Left hindlimb (tissue), 1 donor: ENCODE results near the gene HSBP1.
A peak's percentile ranks its signal among the peaks of the same experiment; 100 is the strongest.

Source experiments
- DNase-seq: peaks from one replicate; pipeline ENCODE4 v3.0.0-alpha.2; 2018

HSBP1 gene

DNA sequence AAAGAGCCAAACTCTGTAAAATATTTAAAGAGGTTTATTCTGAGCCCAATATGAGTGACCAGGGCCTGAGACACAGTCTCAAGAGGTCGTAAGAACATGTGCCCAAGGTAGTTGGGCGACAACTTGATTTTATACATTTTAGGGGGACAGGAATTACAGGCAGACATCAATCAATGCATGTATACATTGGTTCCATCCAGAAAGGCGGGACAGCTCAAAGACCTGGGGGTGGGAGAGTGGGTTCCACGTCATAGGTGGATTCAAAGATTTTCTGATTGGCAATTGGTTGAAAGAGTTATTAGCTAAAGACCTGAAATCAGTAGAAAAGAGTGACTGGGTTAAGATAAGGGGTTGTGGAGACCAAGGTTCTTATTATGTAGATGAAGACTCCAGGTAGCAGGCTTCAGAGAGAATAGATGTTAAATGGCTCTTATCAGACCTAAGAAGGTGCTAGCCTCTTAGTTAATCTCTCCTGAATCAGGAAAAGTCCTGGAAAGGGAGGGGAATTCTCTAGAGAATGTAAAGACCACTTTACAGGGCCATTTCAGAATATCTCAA lies 32.4 kb downstream of the HSBP1 start:
- DNase-seq = no peak

DNA sequence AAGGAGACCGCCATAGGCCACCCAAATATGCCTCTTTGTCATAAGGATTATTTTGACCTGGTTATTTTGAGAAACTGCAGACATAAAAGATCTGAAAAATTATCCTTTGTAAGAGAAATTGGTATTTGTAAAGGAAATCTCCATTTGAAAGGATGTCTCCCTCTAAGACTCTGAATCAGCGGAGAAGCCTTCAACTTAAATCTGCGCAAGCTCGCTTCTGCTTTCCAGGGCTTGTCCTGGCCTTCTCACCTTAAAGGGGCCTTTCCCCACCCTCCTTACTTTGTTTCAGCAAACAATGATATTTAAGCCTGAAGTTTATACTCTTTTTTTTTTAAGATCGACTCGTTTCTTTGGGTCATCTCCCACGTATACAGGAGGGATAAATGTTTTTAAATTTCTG lies 34.5 kb downstream of the HSBP1 start:
- no peak for DNase-seq

DNA sequence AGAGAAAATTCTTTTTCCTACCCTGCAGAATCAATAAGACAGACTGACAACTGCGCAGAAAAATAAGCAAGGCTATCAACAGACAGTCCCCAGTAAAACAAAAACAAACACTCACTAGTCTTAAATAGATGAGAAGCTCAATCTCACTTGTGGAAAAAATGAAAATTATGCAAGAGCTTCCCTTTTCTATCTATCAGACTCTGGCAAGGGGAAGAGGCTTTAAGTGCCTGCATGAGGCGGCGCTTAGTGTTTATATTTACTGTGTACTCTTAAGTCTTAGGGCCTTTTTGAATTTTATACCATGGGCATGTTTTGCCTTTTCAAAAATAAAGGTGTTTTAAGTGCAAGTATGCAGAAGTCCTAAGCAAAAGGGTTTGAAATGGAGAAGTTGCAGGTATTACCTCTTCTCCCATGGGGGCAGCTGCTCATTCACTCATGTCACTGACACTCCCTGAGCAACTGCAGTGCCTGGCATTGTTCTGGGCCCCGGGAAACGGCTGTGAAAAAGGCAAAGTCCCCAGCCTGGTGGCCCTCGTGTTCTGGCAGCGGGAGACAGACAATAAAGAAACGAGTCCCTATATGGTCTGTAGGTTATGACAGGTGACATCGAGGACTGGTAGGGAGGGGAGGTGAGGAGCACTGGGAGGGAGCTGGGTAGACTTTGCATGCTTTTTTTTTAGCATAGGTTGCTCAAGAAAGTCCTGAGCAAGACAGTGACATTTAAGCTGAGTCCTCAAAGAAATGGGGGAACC lies 35.2 kb downstream of the HSBP1 start:
- DNase-seq = no peak

DNA sequence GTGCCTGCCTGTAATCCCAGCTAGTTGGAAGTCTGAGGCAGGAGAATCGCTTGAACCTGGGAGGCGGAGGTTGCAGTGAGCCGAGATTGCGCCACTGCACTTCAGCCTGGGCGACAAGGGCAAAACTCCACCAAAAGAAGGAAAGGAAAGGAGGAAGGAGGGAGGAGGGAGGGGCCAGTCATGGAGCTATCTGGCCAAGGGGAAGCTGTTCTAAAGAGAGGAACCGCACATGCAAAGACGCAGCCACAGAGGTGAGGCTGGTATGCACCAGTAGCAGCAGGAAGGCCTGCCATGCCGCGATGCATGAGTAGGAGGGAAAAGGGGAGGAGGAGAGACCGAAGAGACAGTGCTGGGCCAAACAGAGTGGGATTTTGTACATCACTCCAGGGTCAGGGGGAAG lies 35.9 kb downstream of the HSBP1 start:
- no peak for DNase-seq

DNA sequence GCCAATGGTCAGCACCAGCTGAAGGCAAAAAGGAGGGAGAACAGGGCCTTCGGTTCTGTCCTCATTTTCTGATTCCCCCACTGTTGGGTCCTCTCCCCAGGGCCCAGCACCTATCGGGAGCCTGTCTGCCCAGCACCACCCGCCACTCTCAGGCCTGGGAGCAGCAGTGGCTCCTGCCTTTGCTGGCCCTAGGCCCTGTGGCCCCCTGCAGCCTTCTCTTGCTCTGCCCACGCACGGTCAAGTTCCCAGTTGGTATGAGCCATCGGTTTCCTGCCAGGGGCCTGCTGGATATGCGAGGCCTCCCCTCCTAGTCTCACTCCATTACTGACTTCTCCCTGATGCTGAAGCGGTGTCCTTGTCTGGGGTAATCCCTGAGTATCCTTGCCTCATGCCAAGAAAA lies 37.5 kb downstream of the HSBP1 start:
- DNase-seq = no peak

DNA sequence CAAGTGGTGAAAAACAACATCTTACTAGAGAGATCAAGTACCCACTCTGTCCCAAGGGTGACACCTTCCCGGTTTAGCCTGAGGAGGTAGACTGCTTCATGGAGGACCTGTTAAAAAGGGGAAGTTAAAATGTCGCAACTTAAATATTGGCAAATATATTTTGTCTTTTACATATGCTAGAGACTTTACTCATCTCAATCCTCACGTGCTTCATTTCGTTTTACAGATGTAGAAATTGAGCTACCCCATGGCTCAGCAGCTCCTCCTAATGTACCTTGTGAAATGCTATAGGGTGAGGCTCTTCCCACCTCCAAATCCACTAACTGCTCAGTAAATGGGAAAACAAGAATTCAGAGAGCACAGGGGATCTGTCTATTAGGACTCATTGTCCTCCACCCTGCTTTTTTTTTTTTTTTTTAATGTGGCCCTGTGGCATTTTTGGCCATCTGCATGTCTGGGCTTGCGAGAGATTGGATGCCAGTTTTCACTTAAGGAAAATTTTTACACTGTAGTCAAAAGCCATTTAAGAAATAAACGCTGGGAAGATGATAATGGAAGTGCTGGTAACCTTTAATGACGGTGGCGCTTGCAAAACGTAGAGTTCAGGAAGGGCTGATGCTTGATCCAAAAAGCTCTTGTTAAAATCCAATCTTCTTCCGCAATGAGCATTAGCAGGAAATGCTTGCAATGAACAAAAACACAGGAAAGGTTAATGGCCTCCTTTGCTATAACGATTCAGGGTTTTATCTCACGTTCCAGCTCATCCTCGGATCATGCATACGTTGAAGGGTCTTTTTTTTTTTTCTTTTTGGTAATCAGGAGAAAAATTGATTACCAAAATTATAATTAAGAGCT lies 39.8 kb downstream of the HSBP1 start:
- no peak for DNase-seq

DNA sequence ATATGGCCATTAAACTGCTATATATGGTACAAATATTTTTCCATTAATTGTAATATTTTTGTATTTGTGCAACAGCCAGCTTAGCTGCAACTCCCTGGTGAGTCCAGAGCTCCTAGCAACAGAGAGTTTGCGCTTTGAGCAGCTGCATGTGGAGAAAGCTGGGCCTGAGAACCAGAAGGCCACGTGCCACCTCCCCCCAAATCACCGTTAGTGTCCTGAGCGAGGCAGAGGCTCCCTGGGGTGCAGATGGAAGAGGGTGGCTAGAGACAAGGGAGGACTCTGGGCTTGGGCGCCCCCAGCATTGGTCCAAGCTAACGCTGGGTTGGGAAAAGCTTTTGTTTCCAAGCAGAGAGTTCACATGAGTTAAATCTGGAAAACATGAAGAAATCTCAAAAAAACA lies 41.6 kb downstream of the HSBP1 start:
- peak; percentile 49 for DNase-seq

DNA sequence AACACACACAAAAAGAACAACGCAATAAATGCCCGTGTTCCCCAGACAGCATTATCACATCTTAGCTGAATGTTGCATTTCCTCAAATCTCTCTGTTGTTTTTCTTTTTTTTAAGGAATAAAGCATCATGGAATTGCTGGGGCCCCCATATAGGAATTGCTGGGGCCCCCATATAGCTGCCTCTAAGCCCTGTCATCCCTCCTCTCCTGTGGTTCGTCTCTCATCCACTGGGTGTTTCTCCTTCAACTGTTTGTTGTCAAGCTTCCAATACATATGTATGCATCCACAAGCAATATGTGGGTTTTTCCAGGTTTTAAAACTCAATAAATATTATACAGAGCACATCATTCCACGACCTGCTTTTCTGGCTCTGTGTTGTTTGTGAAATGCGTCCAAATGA lies 43.2 kb downstream of the HSBP1 start:
- no peak for DNase-seq

DNA sequence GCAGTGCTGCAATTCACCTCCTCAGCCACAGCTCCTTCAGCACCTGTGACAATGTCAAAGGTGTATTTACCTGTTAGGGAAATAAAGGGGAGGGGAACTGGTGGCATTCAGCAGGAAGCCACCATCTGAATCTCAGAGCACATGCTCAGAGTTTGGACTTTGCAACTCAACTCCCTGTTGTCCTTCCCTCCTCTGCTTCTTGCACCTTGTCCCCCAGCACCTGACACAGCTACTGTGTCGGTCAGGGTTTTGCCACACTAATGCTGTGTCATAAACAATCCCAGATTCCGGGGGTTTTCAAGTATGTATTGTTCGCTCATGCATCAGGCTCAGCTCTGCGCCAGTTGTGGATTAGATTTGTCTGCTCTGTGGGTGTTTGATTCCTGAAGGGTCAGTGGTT lies 43.7 kb downstream of the HSBP1 start:
- no peak for DNase-seq

DNA sequence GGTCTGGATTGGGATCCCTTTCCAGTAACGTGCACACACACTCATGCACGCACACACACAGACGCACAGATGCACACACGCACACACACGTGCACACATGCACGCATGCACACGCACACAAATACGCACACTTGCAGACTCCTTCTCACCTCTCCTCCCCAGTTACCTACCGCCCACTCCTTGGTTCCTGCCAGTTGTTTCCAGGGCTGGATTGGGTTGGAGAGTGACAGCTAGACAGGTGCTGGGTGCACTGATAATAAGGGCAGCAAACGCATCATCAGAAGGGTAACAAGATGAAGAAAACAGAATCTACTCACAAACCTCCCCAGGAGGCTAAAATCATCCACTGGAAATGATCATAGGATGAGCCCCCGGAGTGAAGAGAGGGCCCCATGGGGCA lies 45.0 kb downstream of the HSBP1 start:
- DNase-seq = no peak

DNA sequence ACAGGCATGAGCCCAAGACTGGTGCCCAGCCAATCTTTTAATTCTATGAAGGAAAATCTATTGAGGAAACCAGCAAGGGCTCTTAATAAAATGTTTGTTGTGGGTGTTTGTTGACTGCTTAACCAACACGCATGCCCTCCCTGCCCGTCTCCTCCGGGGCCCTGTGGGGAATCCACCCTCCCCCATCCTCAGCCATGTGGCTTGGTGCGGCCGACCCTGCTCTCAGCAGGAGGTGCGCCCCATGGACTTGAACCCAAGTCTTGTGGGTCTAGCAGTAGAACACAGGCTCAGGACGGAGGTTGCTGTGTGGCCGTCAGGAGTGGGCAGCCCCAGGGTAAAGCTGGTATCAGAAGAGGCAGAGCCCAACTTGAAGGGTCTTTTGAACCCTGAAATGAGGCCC lies 46.1 kb downstream of the HSBP1 start:
- DNase-seq = no peak

DNA sequence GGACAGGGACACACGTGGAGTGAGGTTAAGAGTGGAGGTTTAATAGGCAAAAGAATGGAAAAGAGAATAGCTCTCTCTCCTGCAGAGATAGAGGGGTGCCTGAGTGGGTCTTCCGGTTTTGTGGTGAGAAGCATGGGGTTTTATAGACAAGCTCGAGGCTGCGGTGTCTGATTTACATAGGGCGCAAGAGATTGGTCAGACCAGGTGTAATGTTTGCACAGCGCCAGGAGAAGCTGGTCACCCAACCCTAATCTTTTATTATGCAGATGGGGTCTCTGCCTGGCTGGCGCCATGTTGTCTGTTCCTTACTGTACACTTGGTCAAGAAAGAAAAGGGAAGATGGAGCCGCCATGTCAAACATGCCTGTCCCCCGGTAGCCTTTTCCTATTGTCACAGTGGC lies 46.6 kb downstream of the HSBP1 start:
- no peak for DNase-seq

DNA sequence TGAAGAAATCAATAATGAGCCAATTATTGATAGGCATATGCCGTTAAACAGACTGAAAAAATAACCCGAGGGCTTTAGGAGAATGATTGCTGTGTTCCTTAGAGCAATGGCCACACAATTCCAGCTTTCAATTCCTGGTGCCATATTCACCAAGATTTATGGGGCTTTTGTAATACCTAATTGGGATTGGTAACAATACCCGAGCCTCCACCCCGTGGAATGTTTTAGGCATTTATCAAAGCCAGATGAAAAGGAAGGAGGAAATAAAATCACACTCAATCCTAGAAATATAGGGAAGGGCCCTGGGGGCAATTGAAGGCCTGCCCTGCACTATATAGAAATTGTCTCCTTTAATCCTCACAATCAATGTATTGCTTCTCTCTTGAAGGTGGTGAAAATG lies 49.0 kb downstream of the HSBP1 start:
- no peak for DNase-seq

DNA sequence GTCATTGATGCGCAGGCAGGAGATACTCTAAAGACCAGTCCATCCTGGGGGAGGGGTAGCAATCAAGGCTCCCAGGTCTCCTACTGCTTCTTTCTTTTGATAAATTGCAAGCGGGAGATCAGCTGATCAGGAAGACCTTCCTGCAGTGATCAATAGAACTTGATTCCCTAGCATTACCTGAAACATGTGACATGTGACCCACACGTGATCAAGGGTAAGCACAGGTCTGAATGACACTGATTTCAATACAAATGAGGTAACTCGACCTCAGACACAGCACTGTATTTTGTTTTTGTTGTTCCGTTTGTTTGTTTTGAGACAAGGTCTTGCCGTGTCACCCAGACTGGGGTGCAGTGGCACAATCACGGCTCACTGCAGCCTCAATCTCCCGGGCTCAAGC lies 51.5 kb downstream of the HSBP1 start:
- DNase-seq = no peak

DNA sequence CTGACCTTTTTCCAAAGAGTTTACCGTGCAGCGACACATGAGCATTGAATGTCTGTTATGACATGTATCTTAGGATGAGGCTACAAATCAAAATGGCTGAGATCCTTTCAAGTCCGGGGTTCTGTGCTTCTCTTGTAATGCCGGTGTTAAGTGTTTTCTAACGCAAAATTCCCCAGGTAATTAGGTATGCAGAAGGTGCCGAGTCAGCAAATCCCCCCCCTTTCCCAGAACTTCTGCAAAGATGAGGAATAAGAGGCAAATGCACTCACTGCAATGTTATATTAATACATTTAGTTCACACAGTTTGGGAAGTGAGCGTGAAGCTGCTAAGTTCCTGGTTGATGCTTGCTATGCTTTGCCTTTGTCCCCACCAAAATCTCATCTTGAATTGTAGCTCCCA lies 54.9 kb downstream of the HSBP1 start:
- no peak for DNase-seq

DNA sequence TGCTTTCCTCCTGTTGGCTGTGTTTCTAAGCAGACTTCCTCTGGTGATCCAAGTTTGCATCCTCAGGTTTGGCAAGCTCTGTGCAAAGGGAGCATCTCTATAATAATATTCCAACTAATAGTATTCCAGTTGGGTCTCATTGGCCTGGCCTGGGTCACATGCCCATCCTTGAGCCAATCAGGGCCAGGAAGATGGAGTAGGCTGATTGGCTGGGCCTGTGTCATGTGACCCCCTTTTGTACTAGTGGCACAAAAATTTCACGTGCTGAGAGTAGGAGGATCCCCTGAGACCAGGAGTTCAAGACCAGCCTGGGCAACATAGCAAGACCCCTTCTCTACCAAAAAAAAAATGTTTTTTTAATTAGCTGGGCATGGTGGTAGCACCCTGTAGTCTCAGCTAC lies 55.9 kb downstream of the HSBP1 start:
- DNase-seq = no peak
